Gastrocnemius medialis (tissue), 4 donors: ENCODE results near the gene LNX2. TPM values are rescaled to one million over a fixed set of nuclear protein-coding genes. Genes with fewer than 3 reads are reported as not detected.
A peak's percentile ranks its signal among the peaks of the same experiment; 100 is the strongest.

Source experiments
- ATAC-seq, 2 donors: fragments of 150-250 bp; one replicate each; pipeline ENCODE4 v1.9.1; 2016
- DNase-seq, 2 donors: peaks; one replicate each; pipeline ENCODE4 v3.0.0-alpha.2; 2019
- H3K27ac ChIP-seq, 4 donors: fragments of 200-600 bp; sonication (generic); 1 replicate in 1 of 4; 2 replicates in 3 of 4; pipeline ENCODE4 v1.5.1; 2016 to 2018; ENCODE audit warnings: mild to moderate bottlenecking in 2 of 4, moderate library complexity in 1 of 4
- H3K27me3 ChIP-seq, 3 donors: fragments of 200-600 bp; sonication (generic) in 2 of 3; 1 replicate in 1 of 3; 2 replicates in 2 of 3; pipeline versions ENCODE4 v1.5.1 to v1.6.0; 2016 to 2019; ENCODE audit warnings: mild to moderate bottlenecking in 1 of 3, moderate library complexity in 1 of 3
- H3K36me3 ChIP-seq, 2 donors: fragments of 200-600 bp; sonication (generic) in 1 of 2; one replicate each; pipeline ENCODE4 v1.5.1; 2017 to 2018
- H3K4me1 ChIP-seq, 2 donors: fragments of 200-600 bp; sonication (generic) in 1 of 2; one replicate each; pipeline ENCODE4 v1.5.1; 2016 to 2017; ENCODE audit warnings: mild to moderate bottlenecking in 2 of 2
- H3K4me3 ChIP-seq, 4 donors: fragments of 200-600 bp; sonication (generic) in 3 of 4; 1 replicate in 1 of 4; 2 replicates in 3 of 4; pipeline ENCODE4 v1.5.1; 2016 to 2019; ENCODE audit warnings: mild to moderate bottlenecking in 2 of 4
- H3K9me3 ChIP-seq, 3 donors: fragments of 200-600 bp; sonication (generic) in 2 of 3; 1 replicate in 1 of 3; 2 replicates in 2 of 3; pipeline ENCODE4 v1.5.1; 2016 to 2019
- CTCF ChIP-seq, 5 experiments: fragments of 450-650 bp in 3 of 5; fragments of 200-600 bp in 2 of 5; sonication (generic) in 2 of 5; IDR thresholded peaks in 4 of 5; conservative IDR thresholded peaks in 1 of 5; 1 replicate in 4 of 5; 2 replicates in 1 of 5; pipeline ENCODE4 v1.5.1; 2016 to 2019; ENCODE audit warnings: antibody characterized with exemption in 5 of 5, mild to moderate bottlenecking in 3 of 5, moderate library complexity in 3 of 5
- POLR2A ChIP-seq, 2 donors: fragments of 450-650 bp; IDR thresholded peaks; one replicate each; pipeline ENCODE4 v1.6.1; 2017; ENCODE audit warnings: antibody characterized with exemption in 2 of 2, mild to moderate bottlenecking in 2 of 2, moderate library complexity in 2 of 2
- in situ Hi-C, 4 donors: fragments of 200-750 bp; cut with MboI; loops; one replicate each; pipeline versions ENCODE4 v1.15.0 to v1.8.0; 2017; ENCODE audit warnings: low sequenced_read_pairs in 4 of 4
- intact Hi-C: fragments of 100-400 bp; cut with DNase I; formaldehyde crosslinking; loops from one replicate; pipeline ENCODE4 v1.15.1; 2023; ENCODE audit warnings: low total_unique reads
- total RNA-seq, 4 donors: library from RNA; depleted of rRNA; stranded (reverse); fragments of >200 nt; gene quantifications; one replicate each; pipeline versions ENCODE4 v1.1.0 to v1.2.3, GENCODE V29; 2016

The LNX2 gene
- total RNA-seq, 4 donors from 2014 or later = 5.0 to 7.1 (median 6.2) TPM

GRCh38 chr13:27619093-27619727, 1.1 kb downstream of the LNX2 start:
- no peak for ATAC-seq
- Histone ChIP-seq H3K27me3 (no peaks in the 10 kb centered on the region), H3K27ac (peak overlapping the region; percentile 95 to 100 (median 99)), H3K36me3 (peaks cover 0 to 14% of the 10 kb centered on the region in 2 donors), H3K4me1 (peaks cover 30 to 44% of the 10 kb centered on the region in 2 donors), H3K9me3 (no peaks in the 10 kb centered on the region), H3K4me3 (peak overlapping the region; percentile 69 to 98 (median 90))
- DNase-seq = no peak
- intact Hi-C loops = no loop called here
- in situ Hi-C loops = loop anchor here in 3 of 4 donors (25.0 kb wide), 4 partner anchors 182 to 457 kb away; partner anchors contain the start of genes RASL11A (in 3 of the 3), RPL21 (in 3 of the 3), GTF3A (in 2 of the 3) and USP12 (in 1 of the 3)
- TF ChIP-seq CTCF (IDR thresholded peaks at IDR 0.05 in 4 of 5, conservative IDR thresholded peaks at IDR 0.05 in 1 of 5) = no peak
- TF ChIP-seq POLR2A (IDR thresholded peaks at IDR 0.05) = no peak

DNA sequence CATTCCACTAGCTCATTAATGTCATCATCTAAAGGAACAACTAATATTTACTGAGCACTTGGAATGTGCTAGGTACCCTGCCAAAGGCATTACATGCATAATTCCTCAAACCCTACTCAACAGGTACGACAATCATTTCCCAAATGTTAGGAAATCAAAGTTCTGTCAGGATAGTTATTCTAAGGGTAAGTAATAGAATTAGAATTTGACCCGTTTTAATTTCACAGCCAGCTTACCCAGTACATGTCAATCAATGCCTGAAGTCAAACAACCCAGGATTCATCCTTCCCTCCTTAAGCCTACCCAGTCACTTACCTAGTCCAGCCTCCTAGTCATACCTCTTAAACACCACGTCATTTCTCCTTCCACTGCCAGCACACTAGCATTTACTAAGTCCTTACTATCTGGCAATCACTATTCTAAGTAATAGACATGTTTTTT, 2.4 kb downstream of the LNX2 start:
- intact Hi-C loops = no loop called here
- TF ChIP-seq CTCF (IDR thresholded peaks at IDR 0.05 in 4 of 5, conservative IDR thresholded peaks at IDR 0.05 in 1 of 5) (no peak), POLR2A (IDR thresholded peaks at IDR 0.05) (no peak)

GRCh38 chr13:27613628-27614027, 6.7 kb downstream of the LNX2 start:
- Histone ChIP-seq H3K9me3 (no peaks in the 10 kb centered on the region), H3K4me3 (no peak overlapping the region), H3K36me3 (no peaks in the 10 kb centered on the region), H3K27ac (no peak overlapping the region), H3K4me1 (peaks cover 17 to 26% of the 10 kb centered on the region in 2 donors), H3K27me3 (no peaks in the 10 kb centered on the region)
- in situ Hi-C loops (loop anchor here in 3 of 4 donors (25.0 kb wide), 4 partner anchors 176 to 451 kb away; partner anchors contain the start of genes RASL11A (in 3 of the 3), RPL21 (in 3 of the 3), GTF3A (in 2 of the 3) and USP12 (in 1 of the 3)), intact Hi-C loops (no loop called here)
- TF ChIP-seq CTCF (IDR thresholded peaks at IDR 0.05 in 4 of 5, conservative IDR thresholded peaks at IDR 0.05 in 1 of 5) (no peak), POLR2A (IDR thresholded peaks at IDR 0.05) (no peak)
- ATAC-seq = no peak
- DNase-seq = no peak

More for the DNA sequence above, 2.4 kb downstream of the LNX2 start:
- no peak overlapping the region for H3K27ac ChIP-seq
- H3K36me3 ChIP-seq = peaks cover 0 to 3% of the 10 kb centered on the region in 2 donors
- H3K4me1 ChIP-seq = peaks cover 28 to 32% of the 10 kb centered on the region in 2 donors
- no peak for ATAC-seq
- no peak overlapping the region for H3K4me3 ChIP-seq
- H3K27me3 ChIP-seq = no peaks in the 10 kb centered on the region
- in situ Hi-C loops = loop anchor here in 3 of 4 donors (25.0 kb wide), 4 partner anchors 181 to 456 kb away; partner anchors contain the start of genes RASL11A (in 3 of the 3), RPL21 (in 3 of the 3), GTF3A (in 2 of the 3) and USP12 (in 1 of the 3)
- no peak for DNase-seq
- no peaks in the 10 kb centered on the region for H3K9me3 ChIP-seq

- intact Hi-C loops (no loop called here), in situ Hi-C loops (loop anchor here in 3 of 4 donors (25.0 kb wide), 4 partner anchors 170 to 445 kb away; partner anchors contain the start of genes RASL11A (in 3 of the 3), RPL21 (in 3 of the 3), GTF3A (in 2 of the 3) and USP12 (in 1 of the 3))
- ATAC-seq (peak; percentile 95 to 97), DNase-seq (peak; percentile 14 to 36)
- Histone ChIP-seq H3K4me3 (peak overlapping the region; percentile 4 to 13 (median 6)), H3K4me1 (peaks cover 38 to 43% of the 10 kb centered on the region in 2 donors), H3K27me3 (no peaks in the 10 kb centered on the region), H3K27ac (peak overlapping the region; percentile 60 to 75 (median 68)), H3K36me3 (no peaks in the 10 kb centered on the region), H3K9me3 (no peaks in the 10 kb centered on the region)
- TF ChIP-seq CTCF (IDR thresholded peaks at IDR 0.05 in 4 of 5, conservative IDR thresholded peaks at IDR 0.05 in 1 of 5) = no peak
- TF ChIP-seq POLR2A (IDR thresholded peaks at IDR 0.05) = no peak
These were observed 13.2 kb downstream of the LNX2 start for GRCh38 chr13:27607125-27607524.
